CD8-positive, alpha-beta memory T cell (primary cell): ENCODE measurements around the gene DNAJC7. TPM values are rescaled to one million over a fixed set of nuclear protein-coding genes. Genes with fewer than 3 reads are reported as not detected.

Experiments used
- CTCF ChIA-PET: fragments of 350-600 bp; sonication (Branson Sonifier 250); formaldehyde crosslinking; loops from one replicate; lab custom pipeline; 2021; ENCODE audit warnings: antibody characterized with exemption; lab: Charles Lee
- POLR2A ChIA-PET: fragments of 350-600 bp; sonication (Branson Sonifier 250); formaldehyde crosslinking; loops from one replicate; lab custom pipeline; 2021; ENCODE audit warnings: antibody characterized with exemption; lab: Charles Lee
- DNase-seq, 5 donors: peaks; one replicate each; pipeline versions ENCODE4 v3.0.0 to v3.0.0-alpha.2; 2020 to 2022; ENCODE audit warnings: mixed read lengths in 1 of 5
- H3K27ac ChIP-seq: one replicate; pipeline ENCODE4 v1.7.0; 2013; ENCODE audit warnings: low read depth, mild to moderate bottlenecking, low read length, moderate library complexity
- H3K27me3 ChIP-seq: 2 replicates; pipeline ENCODE4 v1.7.0; 2013; ENCODE audit warnings: low read length, mild to moderate bottlenecking; ENCODE audit not compliant: insufficient read depth, poor library complexity, severe bottlenecking
- H3K36me3 ChIP-seq: 2 replicates; pipeline ENCODE4 v1.7.0; 2013; ENCODE audit warnings: mild to moderate bottlenecking, low read length, moderate library complexity; ENCODE audit not compliant: insufficient read depth
- H3K4me1 ChIP-seq: 2 replicates; pipeline ENCODE4 v1.7.0; 2013; ENCODE audit warnings: mild to moderate bottlenecking, low read length, moderate library complexity; ENCODE audit not compliant: insufficient read depth
- H3K4me3 ChIP-seq: 2 replicates; pipeline ENCODE4 v1.7.0; 2013; ENCODE audit warnings: mild to moderate bottlenecking, low read length
- H3K9me3 ChIP-seq: 2 replicates; pipeline ENCODE4 v1.7.0; 2013; ENCODE audit warnings: mild to moderate bottlenecking, low read length
- H3K27ac Mint-ChIP-seq, 8 donors: one replicate each; pipeline ENCODE4 v1.8.0; 2020 to 2021; ENCODE audit warnings: mixed read lengths in 8 of 8, mild to moderate bottlenecking in 6 of 8, inconsistent platforms in 3 of 8, moderate library complexity in 3 of 8
- H3K27me3 Mint-ChIP-seq, 2 donors: one replicate each; pipeline ENCODE4 v1.8.0; 2020 to 2021; ENCODE audit warnings: mixed read lengths in 2 of 2, mild to moderate bottlenecking in 1 of 2, moderate library complexity in 1 of 2
- H3K36me3 Mint-ChIP-seq, 3 donors: one replicate each; pipeline ENCODE4 v1.8.0; 2020 to 2021; ENCODE audit warnings: mixed read lengths in 3 of 3, inconsistent platforms in 1 of 3, mild to moderate bottlenecking in 1 of 3
- H3K4me1 Mint-ChIP-seq, 3 donors: one replicate each; pipeline ENCODE4 v1.8.0; 2020 to 2021; ENCODE audit warnings: mixed read lengths in 3 of 3, inconsistent platforms in 1 of 3, mild to moderate bottlenecking in 1 of 3
- H3K4me3 Mint-ChIP-seq, 7 donors: one replicate each; pipeline ENCODE4 v1.8.0; 2020 to 2021; ENCODE audit warnings: mixed read lengths in 7 of 7, mild to moderate bottlenecking in 6 of 7, moderate library complexity in 4 of 7, inconsistent platforms in 2 of 7
- H3K9me3 Mint-ChIP-seq, 5 donors: one replicate each; pipeline ENCODE4 v1.8.0; 2020 to 2022; ENCODE audit warnings: mixed read lengths in 5 of 5, mild to moderate bottlenecking in 3 of 5, moderate library complexity in 2 of 5, inconsistent platforms in 1 of 5
- polyA plus RNA-seq: library from polyadenylated mRNA; unstranded; fragments of 300-500 nt; fragmentation: Illumina TruSeq; gene quantifications from one replicate; pipeline ENCODE4 v1.2.3, GENCODE V29; 2021
- total RNA-seq, 2 experiments: library from RNA; stranded (reverse); gene quantifications; one replicate each; pipeline ENCODE4 v1.2.3, GENCODE V29; 2021

DNAJC7 gene
- total and polyA plus RNA-seq, 3 experiments from 2014 or later = 74.6 to 111 (median 111) TPM

DNA sequence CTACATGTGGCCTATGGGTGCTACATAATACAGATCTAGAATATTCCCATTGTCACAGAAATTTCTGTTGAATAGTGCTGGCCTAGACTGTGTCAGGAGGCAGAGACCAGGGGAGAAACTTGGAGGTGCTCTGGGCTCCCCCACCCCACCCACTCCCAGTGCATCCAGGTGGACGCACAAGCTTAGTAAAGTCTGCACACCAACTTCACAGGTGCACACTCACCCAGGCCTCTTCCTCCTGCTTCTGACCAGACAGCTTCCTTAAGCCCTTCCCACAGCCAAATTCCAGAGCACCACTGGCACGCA, 58.3 kb downstream of the DNAJC7 start:
- Histone ChIP-seq H3K4me3 (no peak overlapping the region), H3K4me1 (no peaks in the 10 kb centered on the region), H3K9me3 (no peaks in the 10 kb centered on the region), H3K27ac (no peak overlapping the region), H3K36me3 (no peaks in the 10 kb centered on the region), H3K27me3 (no peaks in the 10 kb centered on the region)
- Mint-ChIP-seq H3K9me3 (no peaks in the 10 kb centered on the region), H3K36me3 (no peaks in the 10 kb centered on the region), H3K27me3 (peaks cover 0 to 2% of the 10 kb centered on the region in 2 donors), H3K27ac (peak overlapping the region in 1 of 8 donors; percentile 38), H3K4me3 (no peak overlapping the region), H3K4me1 (peaks cover 0 to 3% (median 0%) of the 10 kb centered on the region in 3 donors)
- CTCF ChIA-PET = no interaction called here
- DNase-seq = no peak
- POLR2A ChIA-PET = no interaction called here

DNA sequence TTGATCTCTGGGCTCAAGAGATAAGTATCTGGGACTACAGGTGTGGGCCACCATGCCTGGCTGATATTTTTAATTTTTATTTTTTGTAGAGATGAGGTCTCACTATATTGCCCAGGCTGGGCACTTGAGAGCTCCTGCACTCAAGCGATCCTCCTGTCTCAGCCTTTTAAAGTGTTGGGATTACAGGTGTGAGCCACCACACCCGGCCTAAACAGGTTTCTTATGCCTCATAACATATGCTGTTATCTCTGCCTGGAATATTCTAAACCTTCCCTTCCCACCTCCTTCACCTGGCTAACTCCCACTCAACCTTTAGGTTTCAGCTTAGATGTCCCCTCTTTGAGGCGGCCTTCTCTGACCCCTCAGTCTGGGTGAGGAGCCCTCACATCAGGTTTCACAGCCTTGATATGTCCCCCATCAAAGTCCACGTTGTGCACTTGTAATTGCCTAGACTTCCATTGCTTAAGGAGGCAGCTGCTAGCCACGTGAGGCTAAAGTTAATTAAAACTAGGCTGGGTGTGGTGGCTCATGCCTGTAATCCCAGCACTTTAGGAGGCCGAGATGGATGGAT, 59.3 kb downstream of the DNAJC7 start:
- H3K27me3 Mint-ChIP-seq = peaks cover 0 to 2% of the 10 kb centered on the region in 2 donors
- H3K27me3 ChIP-seq = no peaks in the 10 kb centered on the region
- no peaks in the 10 kb centered on the region for H3K36me3 Mint-ChIP-seq
- H3K27ac ChIP-seq = no peak overlapping the region
- H3K36me3 ChIP-seq = no peaks in the 10 kb centered on the region
- POLR2A ChIA-PET = no interaction called here
- H3K4me3 Mint-ChIP-seq = no peak overlapping the region
- no peak overlapping the region for H3K4me3 ChIP-seq
- no peaks in the 10 kb centered on the region for H3K4me1 ChIP-seq
- CTCF ChIA-PET = no interaction called here
- H3K4me1 Mint-ChIP-seq = peaks cover 0 to 2% (median 0%) of the 10 kb centered on the region in 3 donors
- no peaks in the 10 kb centered on the region for H3K9me3 ChIP-seq
- no peak for DNase-seq
- no peak overlapping the region for H3K27ac Mint-ChIP-seq
- H3K9me3 Mint-ChIP-seq = no peaks in the 10 kb centered on the region

DNA sequence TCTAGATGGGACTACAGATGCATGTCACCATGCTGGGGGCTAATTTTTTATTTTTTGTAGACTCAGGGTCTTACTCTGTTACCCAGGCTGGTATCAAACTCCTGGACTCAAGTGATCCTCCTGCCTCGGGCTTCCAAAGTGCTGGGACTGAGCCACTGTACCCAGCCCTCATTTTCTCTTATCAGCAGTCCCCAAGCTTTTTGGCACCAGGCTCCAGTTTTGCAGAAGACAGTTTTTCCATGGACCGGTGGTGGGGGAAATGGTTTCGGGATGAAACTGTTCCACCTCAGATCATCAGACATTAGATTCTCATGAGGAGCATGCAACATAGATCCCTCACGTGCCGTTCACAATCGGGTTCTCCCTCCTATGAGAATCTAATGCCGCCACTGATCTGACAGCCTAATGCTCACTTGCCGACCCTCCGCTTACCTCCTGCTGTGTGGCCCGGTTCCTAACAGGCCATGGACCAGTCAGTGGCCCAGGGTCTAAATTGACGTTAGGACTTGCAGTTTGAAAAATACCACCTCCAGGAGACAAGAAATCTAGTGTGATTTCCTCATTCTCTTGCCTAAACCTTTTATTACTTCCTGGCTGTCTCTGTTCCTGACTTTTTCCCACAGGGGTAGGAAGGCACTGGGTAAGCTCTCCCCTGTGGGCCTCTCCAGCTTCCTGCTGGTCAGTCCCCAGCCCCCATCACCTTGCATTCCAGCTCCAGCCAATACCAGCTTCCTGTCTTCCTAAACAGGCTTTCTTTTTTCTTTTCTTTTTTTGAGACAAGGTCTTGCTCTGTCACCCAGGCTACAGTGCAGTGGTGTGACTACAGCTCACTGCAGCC, 60.0 kb downstream of the DNAJC7 start:
- Histone ChIP-seq H3K27ac (no peak overlapping the region), H3K4me1 (no peaks in the 10 kb centered on the region), H3K27me3 (no peaks in the 10 kb centered on the region), H3K9me3 (no peaks in the 10 kb centered on the region), H3K36me3 (no peaks in the 10 kb centered on the region), H3K4me3 (no peak overlapping the region)
- DNase-seq = no peak
- H3K4me1 Mint-ChIP-seq = no peaks in the 10 kb centered on the region
- H3K36me3 Mint-ChIP-seq = no peaks in the 10 kb centered on the region
- H3K9me3 Mint-ChIP-seq = no peaks in the 10 kb centered on the region
- H3K4me3 Mint-ChIP-seq = no peak overlapping the region
- H3K27me3 Mint-ChIP-seq = peaks cover 0 to 2% of the 10 kb centered on the region in 2 donors
- H3K27ac Mint-ChIP-seq = no peak overlapping the region
- POLR2A ChIA-PET = no interaction called here
- CTCF ChIA-PET = no interaction called here

DNA sequence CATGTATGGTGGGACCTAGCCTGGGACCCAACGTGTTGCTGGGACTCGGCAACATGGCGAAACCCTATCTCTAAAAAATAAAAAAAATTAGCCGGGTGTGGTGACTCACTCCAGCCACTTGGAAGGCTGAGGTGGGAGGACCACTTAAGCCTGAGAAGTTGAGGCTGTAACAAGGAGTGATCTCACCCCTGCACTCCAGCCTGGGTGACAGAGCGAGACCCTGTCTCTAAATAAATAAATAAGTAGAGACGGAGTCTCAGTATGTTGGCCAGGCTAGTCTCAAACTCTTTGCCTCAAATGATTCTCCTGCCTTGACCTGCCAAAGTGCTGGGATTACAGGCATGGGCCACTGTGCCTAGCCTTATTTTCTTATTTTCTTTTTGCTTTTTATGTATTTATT, 60.7 kb downstream of the DNAJC7 start:
- POLR2A ChIA-PET = no interaction called here

DNA sequence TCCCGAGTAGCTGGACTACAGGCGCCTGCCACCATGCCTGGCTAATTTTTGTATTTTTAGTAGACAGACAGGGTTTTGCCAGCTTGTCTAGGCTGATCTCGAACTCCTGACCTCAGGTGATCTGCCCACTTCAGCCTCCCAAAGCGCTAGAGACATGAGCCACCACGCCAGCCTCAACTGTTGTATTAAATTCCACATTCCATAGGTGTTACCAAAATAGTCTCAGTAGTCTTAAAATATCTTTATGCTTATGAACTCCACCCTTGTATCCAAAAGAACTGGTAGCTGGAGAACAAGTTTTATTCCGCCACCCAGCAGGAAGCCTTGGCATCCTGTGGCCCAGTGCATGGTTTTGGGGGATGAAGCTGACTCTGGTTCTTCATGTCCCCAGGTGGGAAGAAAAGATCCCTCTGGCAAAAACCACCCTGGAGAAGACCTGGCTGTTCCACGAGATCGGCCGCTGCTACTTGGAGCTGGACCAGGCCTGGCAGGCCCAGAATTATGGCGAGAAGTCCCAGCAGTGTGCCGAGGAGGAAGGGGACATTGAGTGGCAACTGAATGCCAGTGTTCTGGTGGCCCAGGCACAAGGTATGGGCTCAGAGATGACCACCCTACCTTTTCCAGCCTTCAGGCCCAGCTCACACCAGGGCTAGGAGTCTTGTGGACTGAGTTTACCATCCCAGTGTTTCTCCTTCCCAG, 68.3 kb downstream of the DNAJC7 start:
- Histone ChIP-seq H3K36me3 (no peaks in the 10 kb centered on the region), H3K27me3 (no peaks in the 10 kb centered on the region), H3K4me1 (no peaks in the 10 kb centered on the region), H3K9me3 (no peaks in the 10 kb centered on the region), H3K4me3 (no peak overlapping the region), H3K27ac (no peak overlapping the region)
- Mint-ChIP-seq H3K27ac (no peak overlapping the region), H3K4me1 (no peaks in the 10 kb centered on the region), H3K9me3 (no peaks in the 10 kb centered on the region), H3K36me3 (no peaks in the 10 kb centered on the region), H3K27me3 (no peaks in the 10 kb centered on the region), H3K4me3 (no peak overlapping the region)
- no peak for DNase-seq
- ChIA-PET POLR2A (no interaction called here), CTCF (interaction anchor here (1.7 kb wide), 1 partner anchor 14 kb away, joined by 5 read pairs; no protein-coding TSS in a partner anchor)

More for the DNA sequence above, 60.7 kb downstream of the DNAJC7 start:
- DNase-seq = no peak
- H3K4me1 ChIP-seq = no peaks in the 10 kb centered on the region
- Mint-ChIP-seq H3K4me3 (no peak overlapping the region), H3K27me3 (peaks cover 0 to 2% of the 10 kb centered on the region in 2 donors), H3K27ac (no peak overlapping the region), H3K9me3 (no peaks in the 10 kb centered on the region), H3K36me3 (no peaks in the 10 kb centered on the region), H3K4me1 (no peaks in the 10 kb centered on the region)
- H3K27me3 ChIP-seq = no peaks in the 10 kb centered on the region
- CTCF ChIA-PET = no interaction called here
- no peaks in the 10 kb centered on the region for H3K9me3 ChIP-seq
- H3K36me3 ChIP-seq = no peaks in the 10 kb centered on the region
- H3K4me3 ChIP-seq = no peak overlapping the region
- no peak overlapping the region for H3K27ac ChIP-seq

DNA sequence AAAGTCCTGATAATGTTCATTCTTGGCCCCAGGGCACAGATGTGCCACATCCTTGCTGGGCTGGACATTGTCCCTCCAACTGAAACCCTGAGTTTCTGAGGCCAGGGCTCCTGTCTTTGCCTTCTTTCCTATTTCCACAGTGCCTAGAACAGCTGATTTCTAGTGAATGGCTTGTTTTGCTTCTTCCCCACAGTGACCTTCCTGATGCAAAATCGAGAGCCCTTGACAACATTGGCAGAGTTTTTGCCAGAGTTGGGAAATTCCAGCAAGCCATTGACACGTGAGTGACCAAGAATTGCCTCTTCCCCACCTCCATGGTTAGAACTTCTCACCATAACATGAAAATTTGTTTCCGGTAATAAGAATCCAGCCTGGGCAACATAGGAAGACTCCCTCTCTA, 72.3 kb downstream of the DNAJC7 start:
- Mint-ChIP-seq H3K36me3 (no peaks in the 10 kb centered on the region), H3K4me1 (no peaks in the 10 kb centered on the region), H3K27ac (no peak overlapping the region), H3K4me3 (no peak overlapping the region), H3K27me3 (peaks cover 0 to 1% of the 10 kb centered on the region in 2 donors), H3K9me3 (no peaks in the 10 kb centered on the region)
- H3K9me3 ChIP-seq = no peaks in the 10 kb centered on the region
- ChIA-PET CTCF (no interaction called here), POLR2A (no interaction called here)
- H3K27me3 ChIP-seq = no peaks in the 10 kb centered on the region
- H3K4me1 ChIP-seq = no peaks in the 10 kb centered on the region
- no peak overlapping the region for H3K4me3 ChIP-seq
- DNase-seq = no peak
- H3K27ac ChIP-seq = no peak overlapping the region
- no peaks in the 10 kb centered on the region for H3K36me3 ChIP-seq

DNA sequence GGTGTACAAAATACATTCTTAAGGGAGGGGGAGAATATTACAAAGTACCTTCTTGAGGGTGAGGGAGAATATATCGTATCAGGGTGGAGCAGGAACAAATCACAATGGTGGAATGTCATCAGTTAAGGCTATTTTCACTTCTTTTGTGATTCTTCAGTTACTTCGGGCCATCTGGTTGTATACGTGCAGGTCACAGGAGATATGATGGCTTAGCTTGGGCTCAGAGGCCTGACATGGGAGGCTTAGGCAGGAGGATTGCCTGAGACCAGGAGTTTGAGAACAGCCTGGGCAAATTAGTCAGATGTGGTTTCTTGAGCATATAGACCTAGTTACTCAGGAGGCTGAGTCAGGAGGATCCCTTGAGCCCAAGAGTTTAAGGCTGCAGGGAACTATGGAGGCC, 73.7 kb downstream of the DNAJC7 start:
- Histone ChIP-seq H3K27me3 (no peaks in the 10 kb centered on the region), H3K4me3 (no peak overlapping the region), H3K36me3 (no peaks in the 10 kb centered on the region), H3K27ac (no peak overlapping the region), H3K4me1 (no peaks in the 10 kb centered on the region), H3K9me3 (no peaks in the 10 kb centered on the region)
- Mint-ChIP-seq H3K27me3 (peaks cover 0 to 1% of the 10 kb centered on the region in 2 donors), H3K4me3 (no peak overlapping the region), H3K27ac (no peak overlapping the region), H3K4me1 (no peaks in the 10 kb centered on the region), H3K9me3 (no peaks in the 10 kb centered on the region), H3K36me3 (peaks cover 0 to 3% (median 0%) of the 10 kb centered on the region in 3 donors)
- ChIA-PET POLR2A (no interaction called here), CTCF (no interaction called here)
- no peak for DNase-seq
